ENCODE results near the gene GRAMD1A.
"Not testable (repeated sequence)": the region's sequence is repeated elsewhere in the genome, so short reads cannot be mapped to it uniquely, and the experiment has no call there.

The GRAMD1A gene

DNA sequence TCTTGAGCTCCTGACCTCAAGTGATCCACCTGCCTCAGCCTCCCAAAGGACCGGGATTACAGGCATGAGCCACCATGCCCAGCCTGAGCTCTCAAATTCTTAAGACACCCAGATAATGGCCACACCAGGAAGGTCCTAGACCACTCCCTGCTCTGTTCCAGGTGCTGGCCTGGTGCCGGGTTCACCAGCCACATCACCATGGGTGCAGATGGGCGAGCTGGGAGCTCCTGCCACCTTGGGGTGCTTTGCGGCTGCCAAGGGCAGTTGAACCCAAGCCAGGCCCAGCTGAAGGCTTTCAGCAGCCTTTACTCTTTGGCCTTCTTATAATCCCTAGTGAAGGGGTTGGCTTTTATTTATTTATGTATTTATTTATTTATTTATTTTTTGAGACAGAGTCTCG, 46.3 kb downstream of the GRAMD1A start:
- ATAC-seq: no peak
- TF ChIP-seq ZFP30 (CRISPR knock-in tag; IDR thresholded peaks at IDR 0.05) (no peak), RARB (CRISPR knock-in tag; IDR thresholded peaks at IDR 0.05) (no peak)

DNA sequence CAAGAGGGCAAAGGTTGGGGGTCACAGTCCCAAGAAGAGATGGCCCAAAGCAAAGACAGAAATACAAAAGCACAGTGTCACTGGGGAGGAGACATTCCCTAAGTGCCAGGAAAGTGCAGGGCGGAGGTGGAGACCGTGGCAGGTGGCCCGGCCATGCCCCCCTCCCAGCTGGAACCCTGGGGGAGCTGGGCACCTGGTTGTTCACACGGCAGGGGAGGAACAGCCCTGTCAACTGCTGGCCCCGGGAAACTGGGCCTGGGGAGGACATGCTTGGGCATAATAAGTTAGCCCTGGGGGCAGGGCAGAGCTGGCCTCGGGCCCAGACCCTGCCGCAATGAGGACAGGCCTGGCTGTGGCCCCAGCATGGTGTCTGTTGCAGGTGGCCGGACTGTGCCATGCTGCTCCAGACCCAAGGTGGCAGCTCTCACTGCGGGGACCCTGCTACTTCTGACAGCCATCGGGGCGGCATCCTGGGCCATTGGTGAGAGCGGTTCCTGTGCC, 48.8 kb downstream of the GRAMD1A start:
- peak; percentile 35 for ATAC-seq
- no peak for TF ChIP-seq POU6F1 (CRISPR knock-in tag; IDR thresholded peaks at IDR 0.05; ENCODE audit: borderline replicate concordance, low read depth)
- TF ChIP-seq TSHZ2 (CRISPR knock-in tag; IDR thresholded peaks at IDR 0.05): no peak
- no peak for TF ChIP-seq ZNF8 (CRISPR knock-in tag; IDR thresholded peaks at IDR 0.05)
- TF ChIP-seq ZFP30 (CRISPR knock-in tag; IDR thresholded peaks at IDR 0.05): no peak
- TF ChIP-seq BACH2 (CRISPR knock-in tag; IDR thresholded peaks at IDR 0.05; ENCODE audit: borderline replicate concordance): no peak
- no peak for TF ChIP-seq PPARA (CRISPR knock-in tag; IDR thresholded peaks at IDR 0.05; ENCODE audit: borderline replicate concordance)
- no peak for TF ChIP-seq ISL1 (CRISPR knock-in tag; IDR thresholded peaks at IDR 0.05)

DNA sequence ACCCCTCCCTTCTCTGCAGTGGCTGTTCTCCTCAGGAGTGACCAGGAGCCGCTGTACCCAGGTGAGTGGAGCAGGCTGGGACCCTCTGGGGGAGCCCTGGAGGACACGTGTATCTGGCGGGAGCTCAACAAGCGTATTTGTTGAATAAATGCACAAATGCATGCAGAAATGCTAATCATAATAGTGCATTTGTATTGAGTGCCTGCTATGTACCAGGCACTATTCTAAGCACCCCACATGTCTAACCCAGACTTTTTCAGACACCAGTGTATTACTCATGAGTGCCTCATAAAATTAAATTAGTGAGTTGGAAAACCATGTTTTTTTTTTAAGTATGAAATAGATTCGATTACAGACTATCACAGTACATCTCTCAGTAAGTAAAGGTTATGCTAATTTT, 49.3 kb downstream of the GRAMD1A start:
- peak; percentile 68 for ATAC-seq
- no peak for TF ChIP-seq TCF4 (CRISPR knock-in tag; IDR thresholded peaks at IDR 0.05; ENCODE audit: borderline replicate concordance)
- TF ChIP-seq POU6F1 (CRISPR knock-in tag; IDR thresholded peaks at IDR 0.05; ENCODE audit: borderline replicate concordance, low read depth): no peak
- TF ChIP-seq ZFP30 (CRISPR knock-in tag; IDR thresholded peaks at IDR 0.05): no peak

DNA sequence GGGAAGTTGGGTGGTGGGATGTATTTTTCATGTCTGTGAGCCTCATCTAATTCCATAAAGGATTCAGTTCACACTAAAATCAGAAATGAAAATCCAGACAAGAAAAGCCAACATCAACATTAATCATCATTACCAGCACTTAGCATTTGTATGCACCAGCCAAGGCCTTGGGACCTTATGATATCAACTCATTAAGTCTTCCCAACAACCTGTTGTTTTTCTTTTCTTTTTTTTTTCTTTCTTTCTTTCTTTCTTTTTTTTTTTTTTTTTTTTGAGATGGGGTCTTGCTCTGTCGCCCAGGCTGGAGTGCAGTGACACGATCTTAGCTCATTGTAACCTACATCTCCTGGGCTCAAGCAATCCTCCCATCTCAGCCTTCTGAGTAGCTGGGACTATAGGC, 50.5 kb downstream of the GRAMD1A start:
- not testable (repeated sequence) for ATAC-seq

- ATAC-seq: not testable (repeated sequence)
These were observed 51.1 kb downstream of the GRAMD1A start for GRCh38 chr19:35051268-35051667.

DNA sequence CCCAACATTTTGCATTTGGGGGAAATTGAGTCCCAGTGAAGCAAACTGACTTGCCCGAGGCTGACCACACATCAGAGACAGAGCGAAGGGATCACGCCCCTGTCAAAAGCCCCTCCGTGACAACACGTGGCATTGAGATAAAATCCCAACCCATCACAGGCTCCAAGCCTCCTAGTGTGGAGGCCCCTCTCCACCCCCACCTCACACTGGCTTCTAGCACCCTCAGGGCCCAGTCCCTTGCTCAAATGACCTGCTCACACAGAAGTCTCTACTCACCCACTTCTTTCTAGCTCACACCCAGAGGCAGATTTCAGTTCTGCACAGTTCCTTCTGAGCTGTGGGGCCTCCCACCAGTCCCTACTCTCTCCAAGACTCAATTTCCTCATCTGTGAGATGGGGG, 51.7 kb downstream of the GRAMD1A start:
- ATAC-seq: no peak
- TF ChIP-seq ZNF70 (CRISPR knock-in tag; IDR thresholded peaks at IDR 0.05) (no peak), RARB (CRISPR knock-in tag; IDR thresholded peaks at IDR 0.05) (no peak), TCF4 (CRISPR knock-in tag; IDR thresholded peaks at IDR 0.05; ENCODE audit: borderline replicate concordance) (no peak), CSDC2 (CRISPR knock-in tag; IDR thresholded peaks at IDR 0.05) (no peak), ESRRG (CRISPR knock-in tag; IDR thresholded peaks at IDR 0.05) (no peak)

DNA sequence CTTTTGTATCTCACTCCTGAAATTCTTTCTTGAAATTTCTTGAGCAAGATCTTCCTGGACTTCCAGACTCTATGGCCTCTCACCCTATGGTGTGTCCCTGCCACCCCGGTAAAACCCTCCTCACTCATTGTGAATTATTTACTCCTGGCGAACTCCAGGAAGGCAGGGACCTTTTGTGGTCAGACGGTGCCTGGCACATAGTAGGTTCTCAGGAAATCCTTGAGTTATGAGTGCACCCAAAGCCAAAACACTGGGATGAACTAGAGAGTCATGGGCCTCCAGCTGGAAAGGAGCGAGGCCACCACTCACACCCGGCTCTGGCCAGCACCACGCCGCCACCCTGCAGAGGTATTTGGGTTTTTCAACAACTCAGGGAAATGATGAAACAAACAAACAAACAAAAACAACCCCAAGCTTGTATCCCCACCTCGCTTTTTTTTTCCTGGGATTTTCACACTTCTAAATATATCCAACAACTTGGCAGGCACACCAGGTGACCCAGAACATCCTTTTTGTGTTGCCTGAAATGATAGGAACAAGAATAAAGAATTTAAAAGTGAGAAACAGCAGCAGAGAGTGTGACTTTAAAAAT, 52.6 kb downstream of the GRAMD1A start:
- TF ChIP-seq, protein P1, sequence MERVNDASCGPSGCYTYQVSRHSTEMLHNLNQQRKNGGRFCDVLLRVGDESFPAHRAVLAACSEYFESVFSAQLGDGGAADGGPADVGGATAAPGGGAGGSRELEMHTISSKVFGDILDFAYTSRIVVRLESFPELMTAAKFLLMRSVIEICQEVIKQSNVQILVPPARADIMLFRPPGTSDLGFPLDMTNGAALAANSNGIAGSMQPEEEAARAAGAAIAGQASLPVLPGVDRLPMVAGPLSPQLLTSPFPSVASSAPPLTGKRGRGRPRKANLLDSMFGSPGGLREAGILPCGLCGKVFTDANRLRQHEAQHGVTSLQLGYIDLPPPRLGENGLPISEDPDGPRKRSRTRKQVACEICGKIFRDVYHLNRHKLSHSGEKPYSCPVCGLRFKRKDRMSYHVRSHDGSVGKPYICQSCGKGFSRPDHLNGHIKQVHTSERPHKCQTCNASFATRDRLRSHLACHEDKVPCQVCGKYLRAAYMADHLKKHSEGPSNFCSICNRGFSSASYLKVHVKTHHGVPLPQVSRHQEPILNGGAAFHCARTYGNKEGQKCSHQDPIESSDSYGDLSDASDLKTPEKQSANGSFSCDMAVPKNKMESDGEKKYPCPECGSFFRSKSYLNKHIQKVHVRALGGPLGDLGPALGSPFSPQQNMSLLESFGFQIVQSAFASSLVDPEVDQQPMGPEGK (CRISPR knock-in tag; IDR thresholded peaks at IDR 0.05; ENCODE audit: borderline replicate concordance): no peak
- TF ChIP-seq OSR1 (CRISPR knock-in tag; IDR thresholded peaks at IDR 0.05) (no peak), RARB (CRISPR knock-in tag; IDR thresholded peaks at IDR 0.05) (no peak), CSRNP3 (CRISPR knock-in tag; IDR thresholded peaks at IDR 0.05) (no peak)
- ATAC-seq: no peak
